ENCODE data around the gene AHNAK. TPM values are rescaled to one million over a fixed set of nuclear protein-coding genes. Genes with fewer than 3 reads are reported as not detected.

Gene AHNAK
- total and polyA plus RNA-seq, 2 of the 8 experiments (the other 6 are each of a cell fraction or from before 2014, with no cell fraction given), result 2.0 to 5.8 TPM

DNA sequence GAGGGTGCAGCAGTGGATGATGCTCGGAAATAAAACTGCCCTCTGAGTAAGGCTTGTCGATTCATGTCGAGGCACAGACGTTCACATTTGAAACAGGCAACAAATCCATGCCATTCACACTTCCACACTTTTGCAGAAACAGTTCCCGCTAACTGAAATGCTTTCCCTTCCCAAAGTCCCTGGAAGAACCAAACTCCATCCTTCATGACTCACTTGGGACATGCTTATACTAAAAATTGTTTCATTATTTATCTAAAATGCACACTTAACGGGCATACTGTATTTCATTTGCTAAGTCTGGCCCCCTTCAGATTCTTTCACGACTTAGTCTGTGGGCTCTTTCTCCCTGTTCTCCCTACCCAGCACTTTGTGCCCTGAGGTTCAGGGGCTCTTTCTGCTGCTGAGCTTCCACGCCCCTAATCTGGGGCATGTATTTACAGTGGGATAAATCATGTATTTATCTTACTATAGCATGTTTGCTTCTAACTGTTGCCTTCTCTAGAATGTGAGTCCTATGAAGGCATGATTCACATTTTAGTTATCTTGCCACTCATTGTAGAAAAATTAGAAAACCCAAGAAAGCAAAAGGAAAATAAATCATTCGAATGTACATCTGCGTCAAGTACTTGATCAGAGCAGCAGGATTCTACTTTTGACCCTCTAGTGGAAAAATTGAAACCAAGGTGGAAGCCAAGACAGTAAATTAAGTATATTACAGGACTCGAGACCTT is 115.3 kb downstream of the AHNAK start:
- WGBS, 2 experiments (ENCODE audit: extremely low coverage in 1 of 2, insufficient coverage in 1 of 2, insufficient read length in 1 of 2, insufficient replicate concordance in 2 of 2, low coverage in 1 of 2, low lambda C conversion rate in 2 of 2, missing lambda C conversion rate in 1 of 2), result 74% methylated on average over 11 of the region's 11 CpGs; no CpG with 5 or more reads in 1 of the 2 experiments
- TF ChIP-seq NRF1 (IDR thresholded peaks at IDR 0.05; ENCODE audit: low read depth, low read length) (no peak), EGR1 (IDR thresholded peaks at IDR 0.05; ENCODE audit: borderline replicate concordance, low read depth, low read length) (no peak), BCL11A (IDR thresholded peaks at IDR 0.05; ENCODE audit: low read depth in 2 of 2, low read length in 2 of 2) (no peak), CHD2 (IDR thresholded peaks at IDR 0.05; ENCODE audit: low read length) (no peak), SAP30 (IDR thresholded peaks at IDR 0.05; ENCODE audit: insufficient read depth, insufficient replicate concordance, low read length) (no peak), ATF3 (IDR thresholded peaks at IDR 0.05; ENCODE audit: insufficient read depth, low read depth, low read length) (no peak), TAF7 (optimal IDR thresholded peaks at IDR 0.05; ENCODE audit: borderline replicate concordance, low read depth, low read length) (no peak), CTBP2 (IDR thresholded peaks at IDR 0.05; ENCODE audit: borderline replicate concordance, insufficient read depth, insufficient read length, low read length) (no peak), POLR2AphosphoS5 (IDR thresholded peaks at IDR 0.05; ENCODE audit: low read depth, low read length) (no peak), TCF12 (IDR thresholded peaks at IDR 0.05; ENCODE audit: low read depth, low read length) (no peak), SIRT6 (IDR thresholded peaks at IDR 0.05; ENCODE audit: low read length) (no peak), BRCA1 (IDR thresholded peaks at IDR 0.05; ENCODE audit: low read depth, low read length) (no peak), KDM5A (IDR thresholded peaks at IDR 0.05; ENCODE audit: low read length) (no peak), CHD1 (IDR thresholded peaks at IDR 0.05; ENCODE audit: low read depth, low read length) (no peak)

More for the DNA sequence above, 115.3 kb downstream of the AHNAK start:
- FAIRE-seq, result no peak
- H2AFZ ChIP-seq (ENCODE audit: low read length), result no peak overlapping the region
- DNase-seq (ENCODE audit: low read depth in 1 of 2, low spot score in 2 of 2), result no peak
- no peaks in the 10 kb centered on the region for H3K23me2 ChIP-seq (ENCODE audit: low read depth, low read length)
- no peaks in the 10 kb centered on the region for H3K27me3 ChIP-seq (replicated peaks in 1 of 4; ENCODE audit: control insufficient read depth in 3 of 4, extremely low read depth in 1 of 4, insufficient read depth in 3 of 4, low read length in 3 of 4)
- no peaks in the 10 kb centered on the region for H4K20me1 ChIP-seq (replicated peaks in 1 of 2; ENCODE audit: control insufficient read depth in 1 of 2, insufficient read depth in 2 of 2, low read length in 2 of 2)
- no peak overlapping the region for H3K56ac ChIP-seq (replicated peaks; ENCODE audit: insufficient read length, low read depth, low read length)
- H3K18ac ChIP-seq (ENCODE audit: extremely low read depth, low read length), result no peak overlapping the region; the same call in 1 of the 2 replicates
- no peak overlapping the region for H2BK120ac ChIP-seq (replicated peaks; ENCODE audit: low read depth, low read length)
- ChIA-PET POLR2A (ENCODE audit: partially characterized antibody) (no interaction called here), CTCF (ENCODE audit: partially characterized antibody) (no interaction called here)
- H4K5ac ChIP-seq (ENCODE audit: insufficient read length, low read depth, low read length), result no peak overlapping the region
- H2BK12ac ChIP-seq (ENCODE audit: low read depth, low read length), result no peak overlapping the region
- H2BK15ac ChIP-seq (ENCODE audit: low read length), result no peak overlapping the region
- H3K27ac ChIP-seq (ENCODE audit: low read depth, low read length), result no peak overlapping the region
- no peak overlapping the region for H4K8ac ChIP-seq (ENCODE audit: extremely low read depth, insufficient read depth, low read length)
- H3K4ac ChIP-seq (replicated peaks; ENCODE audit: insufficient read length, low read depth, low read length), result no peak overlapping the region
- no peak overlapping the region for H3K4me2 ChIP-seq (ENCODE audit: insufficient read depth in 1 of 2, low read depth in 2 of 2, low read length in 2 of 2)
- no peak overlapping the region for H3K23ac ChIP-seq (ENCODE audit: insufficient read length)
- H3K4me1 ChIP-seq (replicated peaks in 1 of 4; ENCODE audit: control insufficient read depth in 3 of 4, insufficient read depth in 4 of 4, low read length in 3 of 4), result no peaks in the 10 kb centered on the region
- H3K79me1 ChIP-seq (ENCODE audit: low read depth, low read length), result no peaks in the 10 kb centered on the region
- H3K9ac ChIP-seq (replicated peaks in 1 of 4; ENCODE audit: extremely low read depth in 1 of 4, low read depth in 3 of 4, low read length in 3 of 4), result no peak overlapping the region
- no peak overlapping the region for H3K4me3 ChIP-seq (ENCODE audit: extremely low read depth in 1 of 4, insufficient read depth in 2 of 4, low read depth in 3 of 4, low read length in 4 of 4)
- H3K36me3 ChIP-seq (ENCODE audit: control insufficient read depth in 2 of 4, insufficient read depth in 4 of 4, low read length in 3 of 4), result no peaks in the 10 kb centered on the region
- H2BK5ac ChIP-seq (ENCODE audit: low read depth, low read length), result no peak overlapping the region
- no peaks in the 10 kb centered on the region for H3K9me3 ChIP-seq (ENCODE audit: insufficient read depth in 2 of 2, low read depth in 1 of 2, low read length in 1 of 2)
- H2BK20ac ChIP-seq (ENCODE audit: low read length), result no peak overlapping the region
- H4K91ac ChIP-seq (replicated peaks; ENCODE audit: insufficient read length, low read length), result no peak overlapping the region
- no peak overlapping the region for H3K14ac ChIP-seq (ENCODE audit: insufficient read length)
- H3K79me2 ChIP-seq (ENCODE audit: control insufficient read depth in 1 of 2, insufficient read depth in 2 of 2, low read length in 2 of 2), result no peaks in the 10 kb centered on the region
- H2AK5ac ChIP-seq (ENCODE audit: low read depth, low read length), result no peak overlapping the region
